Measurements from ENCODE around the gene BTBD8.
"Not testable (repeated sequence)": the region's sequence is repeated elsewhere in the genome, so short reads cannot be mapped to it uniquely, and the experiment has no call there.

BTBD8 gene

DNA sequence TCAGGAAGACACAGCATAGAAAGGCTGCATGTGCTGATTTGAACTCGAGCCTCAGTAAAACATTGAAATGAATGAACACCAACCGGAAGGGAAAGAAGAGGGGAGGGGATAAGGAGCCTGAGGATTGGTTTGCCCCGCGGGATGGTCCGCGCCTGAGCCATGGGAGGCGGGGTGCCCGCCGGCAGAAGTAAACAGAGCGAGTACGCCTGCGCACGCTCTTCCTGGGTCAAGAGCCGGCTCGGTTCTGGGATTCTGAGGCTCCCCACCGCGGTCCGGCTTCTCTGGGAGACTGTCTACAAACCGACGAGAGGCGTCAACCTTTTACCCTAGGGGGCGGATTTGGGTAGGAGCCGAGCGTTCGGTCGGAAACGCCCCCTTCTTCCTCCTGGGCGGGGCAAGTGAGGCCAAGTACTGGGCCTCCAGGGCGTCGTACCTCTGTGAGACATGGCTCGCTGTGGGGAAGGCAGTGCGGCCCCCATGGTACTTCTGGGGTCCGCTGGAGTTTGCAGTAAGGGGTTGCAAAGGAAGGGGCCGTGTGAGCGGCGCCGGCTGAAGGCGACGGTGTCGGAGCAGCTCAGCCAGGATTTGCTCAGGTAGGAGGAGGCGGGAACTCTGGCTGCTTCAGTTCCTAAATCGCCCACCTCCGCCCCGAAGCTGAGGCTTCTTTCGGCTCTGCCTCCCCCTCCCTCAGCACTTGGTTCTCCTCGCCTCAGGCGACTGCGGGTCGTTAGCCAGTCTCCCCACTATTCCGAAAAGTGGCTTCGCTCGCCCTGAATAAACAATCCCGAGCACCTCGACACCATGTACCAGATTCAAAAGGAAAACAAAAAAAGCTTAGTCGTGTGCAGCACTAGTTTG is at the start of gene BTBD8:
TSS of gene BTBD8 (plus strand) at position 218 of the 858 bp plus-strand sequence. CDS start at position 445, 227 bp downstream.
- peak; percentile 66 to 83 for DNase-seq (ENCODE audit: low read depth in 2 of 2)

DNA sequence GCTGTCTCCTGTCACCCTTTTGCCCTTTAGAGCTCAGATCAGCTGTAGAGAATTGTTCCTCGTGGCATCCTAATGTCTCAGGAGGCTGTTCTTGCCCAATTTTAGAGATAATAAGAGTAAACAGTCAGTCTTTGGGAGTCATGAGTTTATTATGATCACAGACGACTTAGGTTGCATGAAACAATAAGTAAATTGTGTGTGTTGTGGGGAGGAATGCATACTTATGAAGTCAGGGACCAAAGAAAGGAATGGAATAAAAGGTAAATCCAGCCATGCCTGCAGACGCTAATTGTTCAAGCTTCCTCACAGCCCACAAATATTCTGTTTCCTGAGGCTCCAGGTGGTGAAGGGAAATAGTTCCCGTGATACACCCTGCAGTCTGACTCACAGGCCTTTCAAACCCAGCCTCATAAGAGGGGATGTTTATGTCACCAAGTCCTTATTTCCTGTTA is 49.5 kb upstream of the BTBD8 start:
- no peak for DNase-seq (ENCODE audit: low read depth in 2 of 2)

DNA sequence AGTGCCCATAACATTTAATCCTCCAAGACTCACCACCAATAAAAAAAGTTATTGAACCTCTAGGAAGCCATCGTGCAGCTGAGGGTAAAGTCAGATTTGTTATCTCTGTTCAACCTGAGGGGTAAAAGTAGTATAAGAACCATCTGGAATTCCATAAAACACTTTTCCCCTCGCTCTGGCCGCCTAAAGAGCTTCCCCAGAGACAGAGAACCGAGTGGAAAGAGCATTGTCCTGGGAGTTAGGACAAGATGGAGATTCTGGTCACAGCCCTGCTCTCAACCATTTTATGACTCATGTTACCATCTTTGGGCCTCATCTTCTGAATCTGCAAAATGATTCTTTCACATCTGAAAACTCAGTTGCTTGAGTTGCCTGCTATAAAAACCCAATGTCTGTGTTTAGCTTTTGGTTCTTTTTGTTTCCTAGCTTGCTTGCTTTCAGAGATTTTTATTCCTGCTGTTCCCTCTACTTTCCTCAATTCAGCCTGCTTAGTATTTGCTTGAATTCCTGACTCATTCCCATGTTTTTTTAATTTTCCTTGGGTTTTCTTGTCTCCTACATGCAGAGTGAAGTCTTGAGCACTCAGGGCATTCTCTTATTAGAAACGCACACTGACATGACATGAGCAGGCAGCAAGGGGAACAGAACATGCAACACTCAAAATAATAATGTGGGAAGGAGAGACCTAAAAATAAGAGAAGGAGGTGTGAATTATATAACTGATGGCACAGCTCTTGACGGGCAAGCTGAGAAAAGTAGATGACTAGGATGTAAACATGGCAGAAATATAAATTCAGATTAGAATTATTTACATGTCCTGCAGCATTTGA is 48.6 kb upstream of the BTBD8 start:
- no peak for DNase-seq (ENCODE audit: low read depth in 2 of 2)

DNA sequence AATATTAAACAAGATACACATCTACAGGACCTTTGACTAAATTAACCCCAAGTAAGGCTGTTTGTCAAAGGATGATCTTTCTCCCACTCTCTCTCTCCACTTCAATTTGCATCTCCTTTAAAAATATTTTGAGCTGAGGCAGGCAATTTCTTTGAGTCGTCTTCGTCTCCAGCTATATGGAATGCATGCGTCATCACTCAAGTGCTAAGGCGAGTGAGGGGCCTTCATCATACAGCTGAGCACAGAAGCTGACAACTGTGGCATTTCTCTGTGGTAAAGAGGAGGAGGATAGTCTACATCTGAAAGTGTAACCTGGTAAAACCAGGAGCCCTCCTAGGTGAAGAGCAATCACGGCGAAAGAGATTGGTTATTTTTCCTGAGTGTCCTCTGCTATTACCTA is 42.7 kb upstream of the BTBD8 start:
- DNase-seq (ENCODE audit: low read depth in 2 of 2), result no peak

DNA sequence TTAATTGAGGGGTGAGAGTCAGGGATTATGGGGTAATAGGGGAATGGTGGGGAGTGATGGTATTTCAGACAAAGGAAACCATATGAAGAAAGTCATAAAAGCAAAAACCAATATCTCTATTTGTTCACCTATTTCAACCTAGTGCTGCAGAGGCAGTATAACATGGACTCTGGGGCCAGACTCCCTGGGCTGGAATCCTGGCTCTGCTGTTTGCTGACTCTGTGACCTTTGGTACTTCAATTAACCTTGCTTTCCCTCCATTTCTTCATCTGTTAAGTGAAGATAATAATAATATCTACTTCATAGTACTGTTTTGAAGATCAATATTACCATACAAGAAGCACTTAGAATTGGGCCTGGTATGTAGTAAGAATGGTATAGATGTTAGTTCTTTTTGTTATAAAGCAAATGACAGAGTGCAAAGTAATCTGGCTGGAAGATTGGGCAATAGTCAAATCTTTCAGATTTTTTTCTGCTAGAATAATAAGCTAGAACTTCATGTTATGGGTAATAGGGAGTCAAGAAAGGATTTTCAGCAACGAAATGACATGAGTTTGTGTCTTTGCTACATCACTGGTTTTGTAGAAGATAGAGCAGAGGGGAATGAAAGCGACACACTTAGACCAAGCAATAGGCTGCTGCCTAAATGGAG is 41.3 kb upstream of the BTBD8 start:
- DNase-seq (ENCODE audit: low read depth in 2 of 2), result no peak

DNA sequence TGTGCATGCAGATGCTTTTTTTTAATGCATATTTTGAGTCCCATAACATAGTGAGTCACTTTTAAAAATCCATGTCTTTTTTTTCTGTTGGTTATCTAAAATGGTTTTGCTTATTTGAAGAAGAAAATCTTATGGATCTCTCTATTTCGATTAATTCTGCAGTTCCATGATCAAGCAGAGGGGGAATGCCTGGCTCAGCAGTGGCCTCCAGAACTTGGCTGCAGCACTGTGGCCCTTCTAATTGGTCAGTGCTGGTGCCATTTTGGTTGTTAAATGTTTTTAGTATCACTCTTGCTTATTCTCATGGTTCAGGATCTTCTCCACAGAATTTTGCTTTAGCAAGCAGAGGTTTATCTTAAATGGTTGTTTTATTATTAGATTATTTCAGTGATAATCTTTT is 39.2 kb upstream of the BTBD8 start:
- DNase-seq (ENCODE audit: low read depth in 2 of 2), result no peak

DNA sequence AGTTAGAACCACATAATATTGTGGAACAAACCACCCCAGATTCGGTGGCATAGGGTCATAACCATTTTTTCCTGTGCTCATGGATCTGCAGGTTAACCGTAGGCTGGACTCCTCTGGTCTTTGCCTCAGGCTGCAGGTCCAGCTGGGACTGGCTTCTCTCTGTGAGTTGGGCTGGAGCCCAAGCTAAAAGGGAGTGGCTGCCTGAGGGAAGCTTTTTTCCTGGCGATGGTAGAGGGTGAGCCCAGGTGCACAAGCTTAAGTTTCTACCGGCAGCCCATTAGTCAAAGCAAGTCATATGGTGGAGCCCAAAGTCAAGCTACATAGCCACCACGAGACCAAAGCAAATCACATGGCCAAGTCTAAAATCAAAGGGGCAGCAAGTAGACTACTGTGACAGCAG is 36.5 kb upstream of the BTBD8 start:
- DNase-seq (ENCODE audit: low read depth in 2 of 2), result no peak

DNA sequence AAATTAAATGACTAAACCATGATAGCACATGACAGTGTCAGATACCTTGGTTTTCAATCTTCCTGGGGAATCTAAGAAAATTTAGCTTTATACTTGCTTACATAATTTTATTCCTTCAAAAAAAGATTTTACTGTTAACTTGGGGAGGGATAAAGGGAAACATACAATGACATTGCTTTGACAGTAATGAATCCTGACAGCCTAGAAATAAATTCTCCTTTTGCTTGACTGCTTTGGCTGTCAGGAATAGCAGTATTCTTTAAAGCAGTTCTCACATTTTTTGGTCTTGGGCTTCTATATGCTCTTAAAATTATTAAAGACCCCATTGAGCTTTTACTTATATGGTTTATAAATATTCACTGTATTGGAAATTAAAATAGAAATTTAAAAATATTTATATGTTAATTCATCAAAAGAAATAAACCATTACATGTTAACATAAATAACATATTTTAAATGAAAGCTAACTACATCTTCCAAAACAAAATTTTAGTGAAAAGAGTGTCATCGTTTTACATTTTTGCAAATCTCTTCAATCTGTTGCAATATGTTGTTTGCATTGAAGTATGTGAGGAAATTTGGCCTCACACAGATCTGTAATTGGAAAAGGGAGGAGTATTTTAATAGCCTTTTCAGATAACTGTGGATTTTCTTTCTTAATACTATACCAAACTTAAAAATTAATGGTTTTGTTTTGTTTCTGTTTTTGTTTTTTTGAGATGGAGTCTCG is 34.2 kb upstream of the BTBD8 start:
- no peak for DNase-seq (ENCODE audit: low read depth in 2 of 2)

DNA sequence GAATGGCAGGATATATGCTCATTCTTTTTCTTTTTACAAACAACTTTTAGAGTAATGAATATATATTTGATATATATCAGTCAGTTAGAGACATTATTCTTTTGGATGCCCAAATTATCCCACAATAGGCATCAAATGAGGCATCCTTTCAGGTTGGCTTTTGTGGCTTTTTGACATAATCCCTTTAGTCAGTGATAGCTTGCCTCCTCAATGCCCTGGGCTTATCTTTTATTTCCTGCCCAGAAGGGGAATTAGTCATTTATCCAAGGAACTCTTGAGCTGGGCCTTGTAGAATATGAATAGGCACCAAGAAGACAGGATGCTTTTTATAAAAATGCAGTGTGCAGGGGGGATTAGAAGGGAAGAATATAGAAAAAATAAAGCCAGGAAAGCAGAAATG is 28.2 kb upstream of the BTBD8 start:
- no peak for DNase-seq (ENCODE audit: low read depth in 2 of 2)

DNA sequence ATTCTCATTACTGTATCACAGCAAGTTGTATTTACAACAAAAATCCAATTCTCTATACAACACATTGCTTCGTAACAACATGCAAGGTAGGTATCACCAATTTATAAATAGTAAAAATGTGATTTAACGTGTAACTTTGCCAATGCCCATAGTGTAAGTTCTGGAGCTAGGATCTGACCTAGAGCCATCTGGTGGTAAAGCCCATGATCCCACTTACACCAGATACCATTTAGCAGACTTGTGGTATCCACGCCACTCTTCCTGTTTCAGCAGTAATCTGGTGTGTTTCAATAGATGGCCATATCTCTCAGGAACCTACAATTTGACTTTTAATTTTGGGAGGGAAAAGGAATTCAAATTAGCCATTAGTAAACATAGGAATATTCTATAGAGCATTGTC is 15.1 kb upstream of the BTBD8 start:
- no peak for DNase-seq (ENCODE audit: low read depth in 2 of 2)

DNA sequence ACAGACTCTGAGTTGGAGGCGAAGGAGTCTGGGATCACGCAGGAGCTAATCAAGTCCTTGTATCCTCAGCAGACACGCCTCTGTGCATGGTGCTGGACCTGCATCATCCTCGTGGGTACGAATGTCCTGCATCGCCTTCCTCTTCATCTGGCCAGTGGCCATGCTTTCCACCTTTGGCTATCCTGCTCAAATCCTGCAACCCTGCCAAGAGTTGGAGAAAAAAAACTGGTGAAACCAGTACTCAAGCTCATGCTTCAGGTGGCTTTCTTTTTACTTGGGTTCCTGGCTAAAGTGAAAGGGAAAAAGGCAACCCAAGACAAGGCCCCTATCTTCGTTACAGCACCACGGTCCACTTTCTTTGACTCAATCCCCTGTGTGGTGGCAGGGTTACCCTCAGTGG is 13.8 kb upstream of the BTBD8 start:
- no peak for DNase-seq (ENCODE audit: low read depth in 2 of 2)

DNA sequence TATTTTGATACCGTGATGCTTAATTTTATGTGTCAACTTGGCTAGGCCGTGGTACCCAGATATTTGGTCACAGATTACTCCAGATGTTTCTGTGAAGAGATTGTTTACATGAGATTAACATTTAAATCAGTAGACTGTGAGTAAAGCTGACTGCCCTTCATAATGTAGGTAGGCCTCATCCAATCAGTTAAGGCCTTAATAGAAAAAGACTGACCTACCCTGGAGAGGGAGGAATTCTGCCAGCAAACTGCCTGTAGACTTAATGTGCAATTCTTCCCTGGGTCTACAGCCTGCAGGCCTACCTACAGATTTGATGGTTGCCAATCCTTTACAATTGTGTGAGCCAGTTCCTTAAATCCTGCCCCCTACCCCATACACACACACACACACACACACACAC is 9.3 kb upstream of the BTBD8 start:
- DNase-seq (ENCODE audit: low read depth in 2 of 2), result no peak

DNA sequence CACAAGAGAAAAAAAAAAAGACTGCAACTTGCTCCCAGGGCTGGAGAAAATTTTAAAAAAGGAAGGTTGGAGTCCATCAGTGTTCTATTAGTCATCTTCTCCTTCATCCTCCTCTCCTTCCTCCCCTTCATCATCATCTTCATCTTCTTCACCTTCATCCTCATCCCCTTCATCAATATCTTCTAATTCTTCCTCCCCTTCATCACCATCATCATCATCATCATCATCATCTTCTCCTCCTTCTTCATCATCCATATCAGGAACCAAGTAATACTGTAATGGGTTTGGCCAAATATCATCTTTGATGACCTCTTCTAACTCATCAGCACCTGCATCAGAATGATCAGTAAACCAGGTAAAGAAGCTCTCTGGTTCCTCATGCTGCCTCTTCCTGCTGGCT is 5.7 kb upstream of the BTBD8 start:
- not testable (repeated sequence) for DNase-seq (ENCODE audit: low read depth in 2 of 2)

DNA sequence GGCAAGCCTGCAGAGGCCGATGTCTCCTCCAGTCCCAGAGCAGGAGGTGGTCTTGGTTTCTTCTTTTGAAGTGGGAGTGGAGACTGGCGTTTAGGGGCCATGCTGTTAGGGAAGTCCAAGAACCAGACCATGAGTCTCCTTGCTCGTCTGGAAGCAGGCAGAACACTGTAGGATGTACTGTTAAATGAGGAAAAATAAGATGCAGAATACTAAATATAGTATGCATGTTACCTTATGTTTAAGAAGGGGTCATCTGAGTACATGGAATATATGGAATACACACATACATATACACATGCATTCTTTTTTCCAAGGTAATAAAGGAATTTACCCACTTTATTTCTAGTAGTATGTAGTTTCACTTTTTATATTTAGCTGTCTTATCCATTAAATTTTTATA is 4.8 kb upstream of the BTBD8 start, which contains the start of gene SETSIP:
TSS of gene SETSIP (minus strand) at position 101 of the 400 bp plus-strand sequence. CDS start at position 101, 0 bp downstream.
- DNase-seq (ENCODE audit: low read depth in 2 of 2), result no peak

DNA sequence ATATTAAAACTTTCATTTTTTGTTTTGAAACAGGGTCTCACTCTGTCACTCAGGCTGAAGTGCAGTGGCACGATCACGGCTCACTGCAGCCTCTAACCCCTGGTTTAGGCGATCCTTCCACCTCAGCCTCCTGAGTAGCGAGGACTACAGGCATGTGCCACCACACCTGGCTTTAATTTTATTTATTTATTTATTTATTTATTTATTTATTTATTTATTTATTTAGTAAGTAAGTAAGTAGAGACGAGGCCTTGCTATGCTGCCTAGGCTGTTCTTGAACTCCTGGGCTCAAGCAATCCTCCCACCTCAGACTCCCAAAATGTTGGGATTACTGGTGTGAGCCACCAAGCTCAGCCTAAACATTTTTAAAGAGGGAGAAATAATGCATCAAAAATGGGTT is 3.8 kb upstream of the BTBD8 start:
- no peak for DNase-seq (ENCODE audit: low read depth in 2 of 2)

DNA sequence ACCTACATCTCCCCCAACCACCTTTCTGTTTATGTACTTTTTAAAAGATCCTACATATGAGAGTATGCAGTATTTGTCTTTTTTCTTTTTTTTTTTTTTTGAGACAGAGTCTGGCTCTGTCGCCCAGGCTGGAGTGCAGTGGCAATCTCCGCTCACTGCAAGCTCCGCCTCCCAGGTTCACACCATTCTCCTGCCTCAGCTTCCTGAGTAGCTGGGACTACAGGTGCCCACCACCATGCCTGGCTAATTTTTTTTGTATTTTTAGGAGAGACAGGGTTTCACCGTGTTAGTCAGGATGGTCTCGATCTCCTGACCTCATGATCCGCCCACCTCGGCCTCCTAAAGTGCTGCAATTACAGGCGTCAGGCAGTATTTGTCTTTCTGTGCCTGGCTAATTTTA is 2.1 kb upstream of the BTBD8 start:
- DNase-seq (ENCODE audit: low read depth in 2 of 2), result not testable (repeated sequence)

DNA sequence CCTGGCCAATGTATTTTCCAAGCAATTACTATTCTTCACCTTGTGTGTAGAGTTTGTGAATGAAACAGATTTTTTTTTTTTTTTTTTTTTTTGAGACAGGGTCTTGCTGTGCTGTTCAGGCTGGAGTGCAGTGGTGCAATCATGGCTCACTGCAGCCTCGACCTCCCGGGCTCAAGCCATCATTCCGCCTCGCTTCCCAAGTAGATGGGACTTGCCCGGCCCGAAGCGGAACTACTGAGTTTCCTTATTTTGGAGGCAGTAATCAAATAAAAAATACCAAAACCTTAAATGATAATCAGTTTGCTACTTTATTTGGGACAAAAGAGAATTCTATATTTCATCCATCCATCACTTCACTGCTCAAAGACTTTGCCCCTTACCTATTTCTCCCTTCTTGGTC is 704 bp upstream of the BTBD8 start:
- no peak for DNase-seq (ENCODE audit: low read depth in 2 of 2)

DNA sequence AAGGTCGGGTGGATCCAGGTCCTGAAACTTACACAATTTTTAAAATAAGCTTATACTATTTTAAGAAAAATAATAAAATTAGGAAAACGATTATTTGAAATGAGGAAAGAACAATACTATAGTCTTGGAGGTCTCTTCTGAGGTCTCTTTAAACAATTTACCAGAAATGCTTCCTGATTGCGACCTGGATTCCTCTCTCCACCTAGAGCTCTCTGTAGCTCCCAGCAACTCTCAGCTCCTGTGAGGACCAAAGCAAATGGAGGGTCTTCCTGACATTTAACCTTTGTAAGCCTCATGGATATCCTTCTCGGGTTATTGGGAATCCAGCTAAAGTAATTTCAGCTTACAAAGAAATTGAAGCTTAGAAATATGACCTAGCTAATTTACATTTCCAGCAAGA is 886 bp downstream of the BTBD8 start:
- no peak for DNase-seq (ENCODE audit: low read depth in 2 of 2)

DNA sequence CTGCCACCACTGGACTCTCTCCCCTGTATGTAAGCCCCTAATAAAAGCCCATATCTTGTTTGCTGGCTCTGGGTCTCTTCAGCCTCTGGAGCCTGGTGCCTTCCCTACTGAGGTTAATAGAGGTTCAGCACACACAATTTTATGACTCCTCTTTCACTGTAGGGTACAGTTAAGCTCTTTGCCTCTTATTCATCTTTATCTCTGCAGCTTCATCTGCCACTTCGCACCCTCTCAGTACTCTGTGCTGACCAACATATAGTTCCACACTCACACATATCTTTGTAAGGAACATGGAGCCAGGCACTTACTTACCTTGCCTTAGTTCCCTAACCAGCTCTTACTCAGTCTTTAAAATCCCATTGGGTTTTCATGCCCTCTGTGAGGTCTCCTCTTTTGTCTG is 4.5 kb downstream of the BTBD8 start:
- no peak for DNase-seq (ENCODE audit: low read depth in 2 of 2)

DNA sequence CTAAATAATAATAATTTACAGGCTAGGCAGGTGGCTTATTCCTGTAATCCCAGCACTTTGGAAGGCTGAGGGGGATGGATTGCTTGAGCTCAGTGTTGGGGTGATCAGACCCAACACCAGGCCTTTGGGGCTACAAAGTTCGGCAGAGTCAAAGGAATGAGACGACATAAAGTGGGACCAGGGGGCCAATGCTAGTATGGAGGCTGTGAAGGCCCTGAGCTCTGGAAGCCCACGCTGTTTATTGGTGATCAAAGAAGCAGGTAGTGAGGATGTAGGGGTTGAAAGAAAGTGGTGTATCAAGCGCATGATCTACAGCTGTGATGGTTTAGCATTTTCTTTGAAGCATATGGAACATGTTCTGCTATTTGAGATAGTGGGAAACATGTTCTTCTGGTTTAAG is 5.6 kb downstream of the BTBD8 start:
- DNase-seq (ENCODE audit: low read depth in 2 of 2), result no peak

DNA sequence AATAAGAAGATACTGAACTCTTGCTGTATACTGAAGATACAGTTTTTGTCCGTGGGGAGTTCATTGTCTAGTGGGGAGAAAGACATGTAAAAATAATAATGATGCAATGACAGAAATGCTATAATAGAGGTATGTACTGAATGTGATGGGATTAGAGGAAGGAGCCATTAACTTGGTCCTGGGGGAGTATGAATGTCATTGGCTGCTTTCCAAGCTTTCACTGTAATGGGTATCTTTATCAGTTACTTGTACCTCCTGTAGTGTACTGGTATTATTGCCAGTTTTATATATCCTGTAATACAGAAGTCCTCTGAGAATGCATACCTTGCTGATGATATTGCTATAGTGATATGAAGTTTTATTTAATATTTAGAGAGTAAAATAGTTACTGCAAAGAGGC is 7.4 kb downstream of the BTBD8 start:
- no peak for DNase-seq (ENCODE audit: low read depth in 2 of 2)

DNA sequence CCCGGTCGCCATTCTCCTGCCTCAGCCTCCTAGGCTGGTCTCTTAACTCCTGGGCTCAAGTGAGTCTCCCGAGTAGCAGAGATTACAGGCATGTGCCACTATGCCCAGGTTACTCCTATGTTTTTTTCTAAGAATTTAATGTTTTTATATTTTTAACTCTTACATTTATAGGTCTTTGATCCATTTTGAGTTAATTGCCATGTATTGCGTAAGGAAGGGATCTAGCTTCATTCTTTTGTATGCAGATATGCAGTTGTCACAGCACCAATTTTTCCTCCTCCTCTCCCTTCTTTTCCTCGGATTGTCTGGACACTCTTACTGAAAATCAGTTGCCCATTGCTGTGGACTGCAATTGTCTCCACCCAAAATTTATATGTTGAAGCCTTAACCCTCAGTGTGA is 11.5 kb downstream of the BTBD8 start:
- DNase-seq (ENCODE audit: low read depth in 2 of 2), result no peak

Data from stimulated activated CD4-positive, alpha-beta T cell treated with anti-CD3 and anti-CD28 coated beads, Interleukin-15, amount 100 ng/mL, for 48 hours (primary cell).